IMR-90 (cell line): ENCODE measurements around the gene FPR2. TPM values are rescaled to one million over a fixed set of nuclear protein-coding genes. Genes with fewer than 3 reads are reported as not detected.

Experiments
- ATAC-seq: fragments of 200-7000 bp; cut with Tn5 transposase; 2 replicates; pipeline ENCODE4 v1.9.1; 2020; ENCODE audit warnings: low read depth, mild to moderate bottlenecking, moderate library complexity
- BruUV-seq: library from RNA; stranded (reverse); fragments of 400-500 nt; replicated peaks from 2 replicates; lab custom pipeline; 2021; lab: Mats Ljungman, UMichigan
- CTCF ChIA-PET: fragments of 300-600 bp; formaldehyde crosslinking; extraction: SDS; loops from one replicate; lab custom pipeline; 2021; ENCODE audit warnings: antibody characterized with exemption; lab: Yijun Ruan, JAX
- POLR2A ChIA-PET: fragments of 300-600 bp; sonication (Branson Sonifier 250); formaldehyde crosslinking; loops from one replicate; lab custom pipeline; 2022; ENCODE audit warnings: antibody characterized with exemption; ENCODE audit not compliant: unreplicated experiment; lab: Charles Lee
- DNase-seq: peaks from one replicate; pipeline ENCODE4 v3.0.0; 2013
- H2AFZ ChIP-seq: replicated peaks from 2 replicates; pipeline ENCODE3; 2013; ENCODE audit warnings: low read length, mild to moderate bottlenecking; ENCODE audit not compliant: poor library complexity
- H2AK5ac ChIP-seq: 2 replicates; pipeline ENCODE4 v1.6.1; 2013; ENCODE audit warnings: low read depth, low read length, inconsistent platforms
- H2AK9ac ChIP-seq: replicated peaks from 2 replicates; pipeline ENCODE3; 2013; ENCODE audit warnings: mild to moderate bottlenecking, low read depth, low read length, moderate library complexity; ENCODE audit not compliant: poor library complexity
- H2BK120ac ChIP-seq: 2 replicates; pipeline ENCODE4 v1.6.1; 2013; ENCODE audit warnings: low read depth, low read length, inconsistent platforms
- H2BK15ac ChIP-seq: 3 replicates; pipeline ENCODE4 v1.6.1; 2013; ENCODE audit warnings: low read depth, low read length, inconsistent platforms
- H2BK20ac ChIP-seq: 2 replicates; pipeline ENCODE4 v1.6.1; 2013; ENCODE audit warnings: low read depth, mild to moderate bottlenecking, inconsistent platforms, low read length, moderate library complexity
- H2BK5ac ChIP-seq: 2 replicates; pipeline ENCODE4 v1.6.1; 2013; ENCODE audit warnings: mild to moderate bottlenecking, low read depth, low read length, inconsistent platforms; ENCODE audit not compliant: poor library complexity, severe bottlenecking
- H3K14ac ChIP-seq: replicated peaks from 2 replicates; pipeline ENCODE4 v1.6.1; 2013; ENCODE audit warnings: low read depth, low read length, inconsistent platforms
- H3K18ac ChIP-seq: 2 replicates; pipeline ENCODE4 v1.6.1; 2013; ENCODE audit warnings: low read depth, low read length, control low read depth
- H3K23ac ChIP-seq: 2 replicates; pipeline ENCODE4 v1.6.1; 2013; ENCODE audit warnings: low read depth, low read length, inconsistent platforms
- H3K27ac ChIP-seq: 2 replicates; pipeline ENCODE4 v1.5.1; 2013; ENCODE audit warnings: mild to moderate bottlenecking, control low read depth, low read length; ENCODE audit not compliant: insufficient read depth
- H3K27me3 ChIP-seq: 2 replicates; pipeline ENCODE4 v1.6.1; 2013; ENCODE audit warnings: low read length; ENCODE audit not compliant: control insufficient read depth, insufficient read depth
- H3K36me3 ChIP-seq: 2 replicates; pipeline ENCODE4 v1.6.1; 2013; ENCODE audit warnings: low read length, mixed read lengths; ENCODE audit not compliant: control insufficient read depth, insufficient read depth
- H3K4ac ChIP-seq: 2 replicates; pipeline ENCODE4 v1.6.1; 2013; ENCODE audit warnings: low read depth, low read length, inconsistent platforms
- H3K4me1 ChIP-seq: 2 replicates; pipeline ENCODE4 v1.6.1; 2013; ENCODE audit warnings: low read length, mixed read lengths; ENCODE audit not compliant: control insufficient read depth, insufficient read depth
- H3K4me2 ChIP-seq: 2 replicates; pipeline ENCODE4 v1.6.1; 2013; ENCODE audit warnings: low read depth, mild to moderate bottlenecking, control low read depth, low read length, moderate library complexity
- H3K4me3 ChIP-seq: 2 replicates; pipeline ENCODE4 v1.5.1; 2013; ENCODE audit warnings: low read depth, mild to moderate bottlenecking, control low read depth, low read length, moderate library complexity; ENCODE audit not compliant: insufficient read depth
- H3K56ac ChIP-seq: 2 replicates; pipeline ENCODE4 v1.6.1; 2013; ENCODE audit warnings: low read length, inconsistent platforms; ENCODE audit not compliant: insufficient read depth; ENCODE audit errors: extremely low read depth
- H3K79me1 ChIP-seq, 2 experiments: 2 replicates each; pipeline ENCODE4 v1.6.1; 2013; ENCODE audit warnings: low read length in 2 of 2, inconsistent platforms in 1 of 2, low read depth in 1 of 2
- H3K9ac ChIP-seq: 2 replicates; pipeline ENCODE4 v1.6.1; 2013; ENCODE audit warnings: low read depth, low read length, control low read depth
- H3K9me1 ChIP-seq: 2 replicates; pipeline ENCODE4 v1.6.1; 2013; ENCODE audit warnings: low read length, inconsistent platforms; ENCODE audit not compliant: insufficient read depth
- H3K9me3 ChIP-seq: 2 replicates; pipeline ENCODE4 v1.6.1; 2013; ENCODE audit warnings: low read length; ENCODE audit not compliant: control insufficient read depth, insufficient read depth
- H4K20me1 ChIP-seq: 2 replicates; pipeline ENCODE4 v1.6.1; 2013; ENCODE audit warnings: low read length, inconsistent platforms; ENCODE audit not compliant: insufficient read depth
- H4K5ac ChIP-seq: 2 replicates; pipeline ENCODE4 v1.6.1; 2013; ENCODE audit warnings: mild to moderate bottlenecking, low read depth, low read length, control low read depth
- H4K8ac ChIP-seq, 2 experiments: 2 replicates each; pipeline ENCODE4 v1.6.1; 2013; ENCODE audit warnings: low read depth in 2 of 2, low read length in 2 of 2, control low read depth in 1 of 2, inconsistent platforms in 1 of 2
- H4K91ac ChIP-seq: 2 replicates; pipeline ENCODE4 v1.6.1; 2013; ENCODE audit warnings: low read depth, low read length, inconsistent platforms; ENCODE audit not compliant: insufficient read depth
- BHLHE40 ChIP-seq: fragments of 150-350 bp; IDR thresholded peaks from 2 replicates; pipeline ENCODE4 v1.6.1; 2016; ENCODE audit warnings: mild to moderate bottlenecking, low read depth, low read length
- MXI1 ChIP-seq: IDR thresholded peaks from 2 replicates; pipeline ENCODE4 v1.6.1; 2012; ENCODE audit warnings: low read depth, mild to moderate bottlenecking, low read length, moderate library complexity, borderline replicate concordance
- NFE2L2 ChIP-seq: fragments of 150-350 bp; IDR thresholded peaks from 2 replicates; pipeline ENCODE4 v1.6.1; 2016; ENCODE audit warnings: low read depth, mild to moderate bottlenecking, low read length
- POLR2A ChIP-seq: IDR thresholded peaks from 2 replicates; pipeline ENCODE4 v1.6.1; 2012; ENCODE audit warnings: mild to moderate bottlenecking, low read depth, low read length
- RAD21 ChIP-seq: IDR thresholded peaks from 2 replicates; pipeline ENCODE4 v1.6.1; 2012; ENCODE audit warnings: low read length, improper control_type of control experiment
- RCOR1 ChIP-seq: IDR thresholded peaks from 2 replicates; pipeline ENCODE4 v1.6.1; 2012; ENCODE audit warnings: mild to moderate bottlenecking, low read length, improper control_type of control experiment; ENCODE audit not compliant: insufficient replicate concordance
- RFX5 ChIP-seq: IDR thresholded peaks from 2 replicates; pipeline ENCODE4 v1.8.0; 2012; ENCODE audit warnings: low read depth, mild to moderate bottlenecking, low read length, moderate library complexity
- SMC3 ChIP-seq: fragments of 150-350 bp; IDR thresholded peaks from 2 replicates; pipeline ENCODE4 v1.6.1; 2016; ENCODE audit warnings: low read depth, mild to moderate bottlenecking, antibody characterized with exemption, low read length, moderate library complexity
- WGBS, 2 experiments: methylation state at CpG; one replicate each; pipeline versions ENCODE4 v1.1.5 to v1.1.7; 2013; ENCODE audit warnings: missing lambda C conversion rate in 2 of 2; ENCODE audit not compliant: insufficient read length in 1 of 2; ENCODE audit errors: extremely low coverage in 2 of 2; 5-methylcytosine and 5-hydroxymethylcytosine counted together
- dilution Hi-C: fragments of 300-500 bp; cut with HindIII; formaldehyde crosslinking; loops from one replicate; pipeline ENCODE4 v1.14.3; 2018; ENCODE audit warnings: low sequenced_read_pairs; ENCODE audit not compliant: unreplicated experiment
- in situ Hi-C: fragments of 300-500 bp; cut with MboI; formaldehyde crosslinking; loops from 3 replicates; pipeline ENCODE4 v1.14.3; 2019; ENCODE audit warnings: low sequenced_read_pairs, inconsistent platforms, mixed read lengths
- intact Hi-C: fragments of 100-400 bp; cut with micrococcal nuclease; formaldehyde crosslinking; loops from 2 replicates; pipeline ENCODE4 v1.10.0; 2022
- polyA plus RNA-seq, 3 experiments: library from polyadenylated mRNA; depleted of rRNA; stranded (reverse); fragments of >200 nt; gene quantifications; 2 replicates each; pipeline ENCODE4 v1.2.3, GENCODE V29; 2012; ENCODE audit warnings: low replicate concordance in 1 of 3
- total RNA-seq: library from RNA; depleted of rRNA; stranded (reverse); fragments of >200 nt; gene quantifications from 2 replicates; pipeline ENCODE4 v1.2.3, GENCODE V29; 2012
- TF ChIP-seq, protein P1 (sequence below): fragments of 150-350 bp; IDR thresholded peaks from 2 replicates; pipeline ENCODE4 v1.6.1; 2017; ENCODE audit warnings: mild to moderate bottlenecking, antibody characterized with exemption, low read length, low read depth
- TF ChIP-seq, protein P2 (sequence below): conservative IDR thresholded peaks from 2 replicates; pipeline ENCODE4 v1.5.1; 2012; ENCODE audit warnings: mild to moderate bottlenecking, low read depth, low read length, improper control_type of control experiment

FPR2 gene
- total and polyA plus RNA-seq, 2 of the 4 experiments (the other 2 are of a cell fraction) = not detected

DNA sequence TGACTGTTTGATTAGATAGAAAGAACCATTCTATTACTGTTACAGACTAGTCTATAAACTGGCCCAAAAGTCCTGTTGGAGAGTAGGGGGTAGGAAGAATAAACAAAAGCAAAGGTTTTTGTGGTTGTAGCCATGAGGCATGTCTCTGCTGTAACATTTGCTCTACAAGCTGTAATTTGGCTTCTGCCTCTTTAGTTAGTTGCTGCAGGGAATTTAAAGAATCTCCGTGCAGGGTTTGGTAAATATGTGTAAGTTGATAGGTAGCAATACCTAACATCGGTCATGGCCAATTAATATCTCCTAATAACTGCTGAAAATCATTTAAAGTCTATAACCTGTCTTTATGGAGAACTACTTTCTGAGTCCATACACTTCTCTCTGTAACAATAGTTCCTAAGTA is 46.9 kb downstream of the FPR2 start:
- no peak overlapping the region for H3K4ac ChIP-seq
- no peak overlapping the region for H2AK9ac ChIP-seq
- H3K27me3 ChIP-seq = no peaks in the 10 kb centered on the region
- no peak overlapping the region for H2AK5ac ChIP-seq
- H3K56ac ChIP-seq = no peak overlapping the region
- WGBS, 2 experiments = no CpG with 5 or more reads among the region's 2 CpGs
- dilution Hi-C loops = no loop called here
- no peak overlapping the region for H2AFZ ChIP-seq
- no peaks in the 10 kb centered on the region for H3K9me3 ChIP-seq
- H2BK15ac ChIP-seq = no peak overlapping the region
- H3K9ac ChIP-seq = no peak overlapping the region
- no TSS peak for BruUV-seq
- H2BK120ac ChIP-seq = no peak overlapping the region
- no peaks in the 10 kb centered on the region for H4K20me1 ChIP-seq
- no peaks in the 10 kb centered on the region for H3K79me1 ChIP-seq
- H3K4me1 ChIP-seq = no peaks in the 10 kb centered on the region; the same call in 1 of the 2 replicates
- no peaks in the 10 kb centered on the region for H3K36me3 ChIP-seq
- no peak overlapping the region for H3K4me3 ChIP-seq
- no peak overlapping the region for H3K18ac ChIP-seq
- no peak overlapping the region for H3K14ac ChIP-seq
- ChIA-PET CTCF (no interaction called here), POLR2A (no interaction called here)
- H2BK5ac ChIP-seq = no peak overlapping the region
- H4K8ac ChIP-seq = no peak overlapping the region
- no peak for ATAC-seq
- no peak overlapping the region for H2BK20ac ChIP-seq
- TF ChIP-seq, protein P1, sequence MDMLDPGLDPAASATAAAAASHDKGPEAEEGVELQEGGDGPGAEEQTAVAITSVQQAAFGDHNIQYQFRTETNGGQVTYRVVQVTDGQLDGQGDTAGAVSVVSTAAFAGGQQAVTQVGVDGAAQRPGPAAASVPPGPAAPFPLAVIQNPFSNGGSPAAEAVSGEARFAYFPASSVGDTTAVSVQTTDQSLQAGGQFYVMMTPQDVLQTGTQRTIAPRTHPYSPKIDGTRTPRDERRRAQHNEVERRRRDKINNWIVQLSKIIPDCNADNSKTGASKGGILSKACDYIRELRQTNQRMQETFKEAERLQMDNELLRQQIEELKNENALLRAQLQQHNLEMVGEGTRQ = no peak
- TF ChIP-seq SMC3 (no peak), RAD21 (no peak), POLR2A (no peak), MXI1 (no peak), RFX5 (no peak), BHLHE40 (no peak), NFE2L2 (no peak), RCOR1 (no peak)
- TF ChIP-seq, protein P2, sequence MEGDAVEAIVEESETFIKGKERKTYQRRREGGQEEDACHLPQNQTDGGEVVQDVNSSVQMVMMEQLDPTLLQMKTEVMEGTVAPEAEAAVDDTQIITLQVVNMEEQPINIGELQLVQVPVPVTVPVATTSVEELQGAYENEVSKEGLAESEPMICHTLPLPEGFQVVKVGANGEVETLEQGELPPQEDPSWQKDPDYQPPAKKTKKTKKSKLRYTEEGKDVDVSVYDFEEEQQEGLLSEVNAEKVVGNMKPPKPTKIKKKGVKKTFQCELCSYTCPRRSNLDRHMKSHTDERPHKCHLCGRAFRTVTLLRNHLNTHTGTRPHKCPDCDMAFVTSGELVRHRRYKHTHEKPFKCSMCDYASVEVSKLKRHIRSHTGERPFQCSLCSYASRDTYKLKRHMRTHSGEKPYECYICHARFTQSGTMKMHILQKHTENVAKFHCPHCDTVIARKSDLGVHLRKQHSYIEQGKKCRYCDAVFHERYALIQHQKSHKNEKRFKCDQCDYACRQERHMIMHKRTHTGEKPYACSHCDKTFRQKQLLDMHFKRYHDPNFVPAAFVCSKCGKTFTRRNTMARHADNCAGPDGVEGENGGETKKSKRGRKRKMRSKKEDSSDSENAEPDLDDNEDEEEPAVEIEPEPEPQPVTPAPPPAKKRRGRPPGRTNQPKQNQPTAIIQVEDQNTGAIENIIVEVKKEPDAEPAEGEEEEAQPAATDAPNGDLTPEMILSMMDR = no peak
- no peaks in the 10 kb centered on the region for H3K9me1 ChIP-seq
- no peak overlapping the region for H4K5ac ChIP-seq
- intact Hi-C loops = no loop called here
- no peak overlapping the region for H4K91ac ChIP-seq
- no peak overlapping the region for H3K27ac ChIP-seq
- DNase-seq = no peak
- in situ Hi-C loops = no loop called here
- no peak overlapping the region for H3K4me2 ChIP-seq
- H3K23ac ChIP-seq = no peak overlapping the region
